HL-60/S4 treated with retinoic acid at 250 ng/mL for 4 days and 3 days (cell line): Measurements from ENCODE around the gene HBG1.

Experiments used
- in situ Hi-C: fragments of 300-500 bp; cut with MboI; formaldehyde crosslinking; loops from 2 replicates; pipeline ENCODE4 v1.7.0; 2022; ENCODE audit warnings: low sequenced_read_pairs

Gene HBG1

DNA sequence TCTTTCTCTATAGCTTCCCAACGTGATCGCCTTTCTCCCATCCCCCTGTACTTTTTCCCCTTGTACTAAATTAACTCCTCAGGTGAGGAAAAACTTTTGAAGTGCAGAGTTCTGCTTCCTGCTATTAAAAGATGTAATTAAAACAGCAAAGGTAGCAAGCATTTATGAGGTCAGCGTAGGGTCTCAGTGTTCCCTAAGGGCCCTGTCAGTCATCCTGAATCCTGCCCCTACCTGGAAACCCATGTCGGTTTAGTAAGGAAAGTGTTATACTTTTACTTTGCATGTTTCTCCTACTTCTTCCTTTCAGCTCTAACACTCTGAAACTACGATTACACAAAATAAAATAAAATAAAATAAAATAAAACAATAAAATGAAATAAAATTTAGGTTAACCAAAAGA is 21.5 kb downstream of the HBG1 start:
- in situ Hi-C loops = no loop called here

DNA sequence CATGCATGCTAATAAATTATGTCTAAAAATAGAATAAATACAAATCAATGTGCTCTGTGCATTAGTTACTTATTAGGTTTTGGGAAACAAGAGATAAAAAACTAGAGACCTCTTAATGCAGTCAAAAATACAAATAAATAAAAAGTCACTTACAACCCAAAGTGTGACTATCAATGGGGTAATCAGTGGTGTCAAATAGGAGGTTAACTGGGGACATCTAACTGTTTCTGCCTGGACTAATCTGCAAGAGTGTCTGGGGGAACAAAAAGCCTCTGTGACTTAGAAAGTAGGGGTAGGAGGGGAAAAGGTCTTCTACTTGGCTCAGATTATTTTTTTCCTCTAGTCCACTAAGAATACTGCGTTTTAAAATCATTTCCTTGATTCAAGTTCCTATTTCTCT is 22.0 kb downstream of the HBG1 start:
- in situ Hi-C loops = no loop called here

DNA sequence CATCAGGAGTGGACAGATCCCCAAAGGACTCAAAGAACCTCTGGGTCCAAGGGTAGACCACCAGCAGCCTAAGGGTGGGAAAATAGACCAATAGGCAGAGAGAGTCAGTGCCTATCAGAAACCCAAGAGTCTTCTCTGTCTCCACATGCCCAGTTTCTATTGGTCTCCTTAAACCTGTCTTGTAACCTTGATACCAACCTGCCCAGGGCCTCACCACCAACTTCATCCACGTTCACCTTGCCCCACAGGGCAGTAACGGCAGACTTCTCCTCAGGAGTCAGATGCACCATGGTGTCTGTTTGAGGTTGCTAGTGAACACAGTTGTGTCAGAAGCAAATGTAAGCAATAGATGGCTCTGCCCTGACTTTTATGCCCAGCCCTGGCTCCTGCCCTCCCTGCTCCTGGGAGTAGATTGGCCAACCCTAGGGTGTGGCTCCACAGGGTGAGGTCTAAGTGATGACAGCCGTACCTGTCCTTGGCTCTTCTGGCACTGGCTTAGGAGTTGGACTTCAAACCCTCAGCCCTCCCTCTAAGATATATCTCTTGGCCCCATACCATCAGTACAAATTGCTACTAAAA is 22.8 kb downstream of the HBG1 start, which contains the start of gene HBB:
Gene HBB (minus strand): TSS at position 340 of the 579 bp plus-strand sequence. CDS start 50 bp downstream, at position 290.
- in situ Hi-C loops = no loop called here

DNA sequence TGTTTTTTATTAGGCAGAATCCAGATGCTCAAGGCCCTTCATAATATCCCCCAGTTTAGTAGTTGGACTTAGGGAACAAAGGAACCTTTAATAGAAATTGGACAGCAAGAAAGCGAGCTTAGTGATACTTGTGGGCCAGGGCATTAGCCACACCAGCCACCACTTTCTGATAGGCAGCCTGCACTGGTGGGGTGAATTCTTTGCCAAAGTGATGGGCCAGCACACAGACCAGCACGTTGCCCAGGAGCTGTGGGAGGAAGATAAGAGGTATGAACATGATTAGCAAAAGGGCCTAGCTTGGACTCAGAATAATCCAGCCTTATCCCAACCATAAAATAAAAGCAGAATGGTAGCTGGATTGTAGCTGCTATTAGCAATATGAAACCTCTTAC is 24.2 kb downstream of the HBG1 start:
- in situ Hi-C loops = no loop called here

DNA sequence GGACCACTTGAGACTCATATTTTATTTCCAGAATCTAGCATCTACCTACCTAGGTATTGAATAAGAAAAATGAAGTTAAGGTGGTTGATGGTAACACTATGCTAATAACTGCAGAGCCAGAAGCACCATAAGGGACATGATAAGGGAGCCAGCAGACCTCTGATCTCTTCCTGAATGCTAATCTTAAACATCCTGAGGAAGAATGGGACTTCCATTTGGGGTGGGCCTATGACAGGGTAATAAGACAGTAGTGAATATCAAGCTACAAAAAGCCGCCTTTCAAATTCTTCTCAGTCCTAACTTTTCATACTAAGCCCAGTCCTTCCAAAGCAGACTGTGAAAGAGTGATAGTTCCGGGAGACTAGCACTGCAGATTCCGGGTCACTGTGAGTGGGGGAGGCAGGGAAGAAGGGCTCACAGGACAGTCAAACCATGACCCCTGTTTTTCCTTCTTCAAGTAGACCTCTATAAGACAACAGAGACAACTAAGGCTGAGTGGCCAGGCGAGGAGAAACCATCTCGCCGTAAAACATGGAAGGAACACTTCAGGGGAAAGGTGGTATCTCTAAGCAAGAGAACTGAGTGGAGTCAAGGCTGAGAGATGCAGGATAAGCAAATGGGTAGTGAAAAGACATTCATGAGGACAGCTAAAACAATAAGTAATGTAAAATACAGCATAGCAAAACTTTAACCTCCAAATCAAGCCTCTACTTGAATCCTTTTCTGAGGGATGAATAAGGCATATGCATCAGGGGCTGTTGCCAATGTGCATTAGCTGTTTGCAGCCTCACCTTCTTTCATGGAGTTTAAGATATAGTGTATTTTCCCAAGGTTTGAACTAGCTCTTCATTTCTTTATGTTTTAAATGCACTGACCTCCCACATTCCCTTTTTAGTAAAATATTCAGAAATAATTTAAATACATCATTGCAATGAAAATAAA is 24.8 kb downstream of the HBG1 start:
- in situ Hi-C loops = no loop called here

DNA sequence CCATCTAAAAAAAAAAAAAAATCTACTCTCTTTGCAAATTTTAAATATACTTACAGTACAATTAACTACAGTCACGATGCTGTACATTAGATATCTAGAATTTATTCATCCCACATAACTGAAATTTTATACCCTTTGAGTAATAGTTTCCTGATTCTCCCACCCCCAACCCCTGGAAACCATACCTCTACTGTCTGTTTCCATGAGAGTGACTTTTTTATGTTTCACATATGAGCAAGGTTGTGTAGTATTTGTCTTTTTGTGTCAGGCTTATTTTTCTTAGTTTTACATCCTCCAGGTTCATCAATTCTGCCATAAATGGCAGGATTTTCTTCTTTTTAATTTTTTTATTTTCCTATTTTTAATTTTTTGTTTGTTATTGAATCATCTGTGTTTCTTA is 26.0 kb downstream of the HBG1 start:
- in situ Hi-C loops = no loop called here

DNA sequence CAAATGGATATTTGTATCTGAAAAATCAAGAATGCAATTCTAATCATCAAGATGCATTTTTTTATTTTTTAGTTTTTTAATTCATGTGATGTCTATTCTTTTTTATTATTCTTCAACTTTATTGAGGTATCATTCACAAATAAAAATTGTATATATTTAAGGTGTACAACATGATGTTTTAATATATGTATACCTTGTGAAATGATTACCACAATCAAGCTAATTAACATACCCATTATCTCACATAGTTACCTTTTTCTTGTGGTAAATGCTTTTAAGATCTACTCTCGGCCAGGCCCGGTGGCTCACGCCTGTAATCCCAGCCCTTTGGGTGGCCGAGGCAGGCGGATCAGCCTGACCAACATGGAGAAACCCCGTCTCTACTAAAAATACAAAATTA is 26.5 kb downstream of the HBG1 start:
- in situ Hi-C loops = no loop called here

DNA sequence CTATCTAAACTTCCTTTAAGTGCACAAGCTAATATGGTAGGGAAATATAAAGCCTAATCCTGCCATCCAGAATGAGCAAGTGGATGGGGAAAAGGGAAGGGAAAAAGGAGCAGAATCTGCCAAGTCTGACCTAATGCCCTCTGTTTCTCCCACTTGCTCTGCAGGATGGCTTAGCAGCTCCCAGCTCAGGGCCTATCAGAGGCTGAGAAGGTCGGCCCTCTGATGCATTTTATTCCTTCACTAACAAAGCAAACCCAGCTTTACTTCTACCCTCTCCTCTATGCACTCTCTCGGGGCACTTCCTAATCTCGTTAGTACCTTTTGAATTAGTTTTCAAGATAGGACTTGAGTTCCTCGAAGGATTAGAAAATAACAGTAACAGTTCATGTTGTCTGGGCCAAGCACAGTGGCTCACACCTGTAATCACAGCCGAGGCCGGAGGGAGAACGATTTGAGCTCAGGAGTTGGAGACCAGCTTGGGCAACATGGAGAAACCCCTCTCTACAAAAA is 39.2 kb downstream of the HBG1 start:
- in situ Hi-C loops = no loop called here

DNA sequence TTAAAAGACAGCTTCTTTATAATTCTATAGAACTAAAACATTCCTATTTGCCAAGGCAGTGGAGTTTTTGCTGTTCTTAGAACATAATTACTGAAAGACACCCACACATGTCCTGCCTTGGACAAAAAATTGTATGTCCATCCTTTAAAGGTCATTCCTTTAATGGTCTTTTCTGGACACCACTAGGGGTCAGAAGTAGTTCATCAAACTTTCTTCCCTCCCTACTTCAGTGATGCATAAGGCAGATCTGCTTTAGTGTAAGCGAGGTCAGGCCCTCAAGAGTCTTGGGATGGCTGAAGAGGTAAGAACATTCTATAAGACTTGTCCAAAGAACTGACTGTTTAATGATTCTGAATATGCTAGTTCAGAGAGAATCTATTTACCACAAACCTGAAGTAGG is 44.9 kb downstream of the HBG1 start:
- in situ Hi-C loops = no loop called here

DNA sequence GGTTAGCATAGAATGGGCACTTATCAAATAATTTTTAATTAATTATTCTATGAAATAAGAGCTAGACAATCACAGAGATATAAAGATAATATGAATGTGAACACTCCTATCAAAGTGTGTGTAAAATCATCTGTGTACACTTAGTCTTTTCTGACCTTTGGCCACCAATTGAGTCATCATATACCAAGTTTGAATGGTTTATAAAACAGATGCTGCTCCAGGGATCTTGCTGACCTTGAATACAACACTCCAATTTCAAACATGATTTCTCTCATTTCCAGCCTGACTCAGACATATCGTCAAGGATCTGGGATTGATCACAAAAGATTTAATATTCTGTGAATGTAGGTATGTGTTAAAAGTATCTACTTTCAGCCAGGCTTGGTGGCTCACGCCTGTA is 46.3 kb downstream of the HBG1 start:
- in situ Hi-C loops = no loop called here

DNA sequence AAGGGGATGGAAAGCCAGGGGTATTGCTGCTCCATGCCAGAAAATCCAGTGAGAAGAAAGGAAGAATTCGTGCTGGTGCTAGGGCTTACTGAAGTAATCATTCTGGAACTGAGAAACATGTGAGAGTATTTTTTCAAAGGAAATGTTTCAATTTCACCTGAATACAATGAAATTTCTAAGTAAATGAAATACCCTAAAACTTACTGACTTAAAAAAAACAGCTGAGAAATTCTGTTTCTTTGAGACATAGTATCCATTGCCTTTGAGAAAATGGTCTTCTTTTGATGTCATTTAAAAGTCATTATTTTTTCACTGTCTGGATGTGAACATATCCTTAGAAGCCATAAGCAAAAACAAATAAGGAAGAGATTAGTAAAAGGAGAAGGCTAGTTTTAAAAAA is 49.1 kb downstream of the HBG1 start, which contains the start of gene OR51V1:
Gene OR51V1 (minus strand): TSS at position 101 of the 400 bp plus-strand sequence. CDS start 0 bp downstream, at position 101.
- in situ Hi-C loops = no loop called here

DNA sequence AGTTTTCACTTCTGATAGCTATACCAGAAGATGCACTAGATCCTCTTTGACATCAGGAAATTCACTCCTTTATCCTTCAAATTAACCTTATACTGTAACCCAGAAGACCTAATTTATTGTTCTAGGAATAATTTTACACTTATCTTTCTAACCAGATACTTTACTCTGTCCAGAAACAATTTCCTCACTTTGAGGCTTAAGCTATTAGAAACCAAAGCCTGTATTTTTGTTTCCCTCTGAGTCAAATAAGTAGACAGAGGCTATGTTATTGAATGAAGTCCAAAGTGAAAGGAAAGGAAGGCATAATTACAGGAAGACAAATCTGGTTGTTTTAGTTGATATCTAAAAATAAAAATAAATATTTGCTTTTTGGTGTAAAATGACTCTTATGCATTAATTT is 51.4 kb downstream of the HBG1 start:
- in situ Hi-C loops = no loop called here
